Subcutaneous adipose tissue (tissue), 4 donors: ENCODE results near the gene SLC35A5. TPM values are rescaled to one million over a fixed set of nuclear protein-coding genes. Genes with fewer than 3 reads are reported as not detected.

Source experiments
- CTCF ChIP-seq: fragments of 450-650 bp; IDR thresholded peaks from one replicate; pipeline ENCODE4 v1.5.1; 2016; ENCODE audit warnings: low read depth, mild to moderate bottlenecking, control low read depth, antibody characterized with exemption, moderate library complexity
- total RNA-seq, 4 donors: library from RNA; depleted of rRNA; stranded (reverse); fragments of >200 nt; gene quantifications; one replicate each; pipeline ENCODE4 v1.1.0, GENCODE V29; 2016

SLC35A5 gene
- total RNA-seq, 4 donors from 2014 or later: 26.6 to 42.6 (median 37.6) TPM

- no peak for TF ChIP-seq CTCF
Measured at GRCh38 chr3:112629425-112629824, 67.6 kb downstream of the SLC35A5 start.

GRCh38 chr3:112631257-112631656 is 69.4 kb downstream of the SLC35A5 start:
- no peak for TF ChIP-seq CTCF

GRCh38 chr3:112632596-112632995 is 70.8 kb downstream of the SLC35A5 start:
- TF ChIP-seq CTCF: no peak

- no peak for TF ChIP-seq CTCF
Measured at GRCh38 chr3:112633191-112633590, 71.3 kb downstream of the SLC35A5 start.

- TF ChIP-seq CTCF: no peak
Measured at GRCh38 chr3:112633757-112634156, 71.9 kb downstream of the SLC35A5 start.

GRCh38 chr3:112634786-112635541 is 73.1 kb downstream of the SLC35A5 start:
- no peak for TF ChIP-seq CTCF

Other genes starting within 250 kb of the SLC35A5 start
- gene CD200, start 228.9 kb upstream of the SLC35A5 start, total RNA-seq: 10 to 100 TPM in 1 of 4 donors, 1 to 10 TPM in 3; 2.6 to 10.2 (median 6.7) TPM
- 1 to 10 TPM in 2 of 4 donors, not detected in 2; 1.3 to 1.5 TPM for gene BTLA, start 62.6 kb upstream of the SLC35A5 start, total RNA-seq
- 10 to 100 TPM; 53.9 to 79.3 (median 70.3) TPM for gene ATG3, start 83 bp upstream of the SLC35A5 start, total RNA-seq
- gene CCDC80, start 79.1 kb downstream of the SLC35A5 start, total RNA-seq: 100 to 1,000 TPM in 2 of 4 donors, 10 to 100 TPM in 2; 50.3 to 260 (median 122) TPM